Stimulated activated CD8-positive, alpha-beta memory T cell treated with anti-CD3 and anti-CD28 coated beads, Interleukin-4, amount 100 ng/mL, for 4 hours (primary cell): Measurements from ENCODE around the gene ISM2.

Experiments used
- DNase-seq, 2 donors: peaks; one replicate each; pipeline ENCODE4 v3.0.0-alpha.2; 2020; ENCODE audit warnings: low read depth in 2 of 2, low spot score in 1 of 2

Gene ISM2

DNA sequence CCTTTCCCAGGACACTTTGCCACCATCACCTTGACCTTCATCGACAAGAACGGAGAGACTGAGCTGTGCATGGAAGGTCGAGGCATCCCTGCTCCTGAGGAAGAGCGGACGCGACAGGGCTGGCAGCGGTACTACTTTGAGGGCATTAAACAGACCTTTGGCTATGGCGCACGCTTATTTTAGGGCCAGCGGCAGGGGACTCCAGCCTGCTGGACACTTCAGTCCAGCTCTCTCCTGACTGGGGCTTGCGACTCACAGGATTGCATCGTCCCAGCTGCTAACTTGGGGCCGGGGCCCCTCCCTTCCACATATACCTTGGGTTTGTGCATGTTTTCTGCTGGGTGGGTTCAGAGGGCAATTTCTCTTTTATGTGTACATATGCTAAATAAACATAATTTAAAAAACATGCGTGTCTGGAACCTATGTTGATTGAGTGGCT lies 29.5 kb downstream of the ISM2 start:
- DNase-seq, result no peak

GRCh38 chr14:77467801-77468200 lies 30.8 kb downstream of the ISM2 start:
- DNase-seq, result no peak

DNA sequence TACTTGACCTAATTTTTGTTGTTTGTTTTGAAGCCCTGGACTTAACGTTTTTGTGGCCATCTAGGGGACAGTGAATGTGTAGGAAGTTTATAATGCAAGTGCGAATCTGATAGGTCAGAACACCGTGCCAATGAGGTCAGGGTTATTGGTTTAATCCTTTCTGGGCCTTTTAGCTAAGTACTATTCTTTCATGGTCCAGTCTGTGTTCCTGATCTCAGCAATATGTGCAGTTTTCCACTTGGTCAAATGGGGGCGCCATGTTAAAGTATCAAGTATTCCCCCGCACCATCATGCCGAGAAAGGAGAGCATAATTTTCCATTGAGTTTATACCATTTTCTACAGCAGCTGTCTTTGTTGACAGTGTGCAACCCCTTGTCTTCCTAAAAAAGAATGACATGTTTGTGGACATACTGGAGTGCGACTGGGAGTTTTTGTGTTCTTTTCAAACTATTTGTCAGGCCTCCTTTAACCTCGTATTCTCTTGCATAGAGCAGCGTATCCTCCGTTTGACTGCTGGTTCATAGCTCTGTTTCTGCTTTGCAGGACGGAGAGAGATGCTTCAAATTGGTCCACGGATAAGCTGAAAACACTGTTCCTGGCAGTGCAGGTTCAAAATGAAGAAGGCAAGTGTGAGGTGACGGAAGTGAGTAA lies 39.4 kb downstream of the ISM2 start:
- DNase-seq, result peak in 1 of 2 donors; percentile 24

DNA sequence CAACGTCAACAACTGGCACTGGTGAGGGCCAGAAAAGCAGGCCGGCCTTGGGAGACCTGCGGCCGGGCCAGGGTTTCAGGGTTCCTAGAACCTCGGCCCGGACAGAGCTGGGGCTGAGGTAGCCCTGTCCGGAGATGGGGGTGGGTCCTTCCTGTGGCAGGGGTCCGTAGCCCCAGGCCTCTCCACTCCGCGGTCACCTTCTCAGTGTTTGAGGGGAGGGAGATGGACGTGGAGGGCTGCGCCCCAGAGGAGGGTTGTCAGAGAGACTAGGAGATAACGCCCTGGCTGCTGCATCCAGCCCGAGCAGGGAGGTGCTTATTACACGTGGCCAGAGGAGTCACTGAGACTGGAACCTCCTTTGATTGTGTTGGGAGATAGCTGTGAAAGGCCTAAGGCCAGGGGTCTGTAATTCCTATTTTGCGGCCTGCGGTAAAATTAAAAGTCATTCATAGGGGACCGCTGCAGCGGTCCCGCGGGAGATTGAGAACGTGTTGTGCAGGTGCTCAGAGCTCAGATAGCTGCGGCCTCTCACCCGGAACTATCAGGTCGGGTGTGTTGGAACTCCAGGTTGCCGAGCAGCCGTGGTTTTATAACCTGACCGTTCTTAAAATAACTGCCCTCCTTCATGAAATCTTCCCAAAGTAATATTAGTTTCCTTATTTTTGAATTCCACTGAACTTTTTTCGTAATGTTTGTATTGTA lies 40.2 kb downstream of the ISM2 start:
- DNase-seq, result peak in 1 of 2 donors; percentile 9

- peak; percentile 85 to 89 for DNase-seq
These were observed 40.9 kb downstream of the ISM2 start, which contains the start of the genes AHSA1 and VIPAS39 for GRCh38 chr14:77457522-77458248. Gene AHSA1 (plus strand): TSS chr14:77458093. CDS start chr14:77458190, 97 bp downstream. Gene VIPAS39 (minus strand): TSS chr14:77457601. CDS start chr14:77454102, 3,499 bp downstream.

- DNase-seq, result no peak
These were observed 41.5 kb downstream of the ISM2 start for GRCh38 chr14:77457115-77457521.

DNA sequence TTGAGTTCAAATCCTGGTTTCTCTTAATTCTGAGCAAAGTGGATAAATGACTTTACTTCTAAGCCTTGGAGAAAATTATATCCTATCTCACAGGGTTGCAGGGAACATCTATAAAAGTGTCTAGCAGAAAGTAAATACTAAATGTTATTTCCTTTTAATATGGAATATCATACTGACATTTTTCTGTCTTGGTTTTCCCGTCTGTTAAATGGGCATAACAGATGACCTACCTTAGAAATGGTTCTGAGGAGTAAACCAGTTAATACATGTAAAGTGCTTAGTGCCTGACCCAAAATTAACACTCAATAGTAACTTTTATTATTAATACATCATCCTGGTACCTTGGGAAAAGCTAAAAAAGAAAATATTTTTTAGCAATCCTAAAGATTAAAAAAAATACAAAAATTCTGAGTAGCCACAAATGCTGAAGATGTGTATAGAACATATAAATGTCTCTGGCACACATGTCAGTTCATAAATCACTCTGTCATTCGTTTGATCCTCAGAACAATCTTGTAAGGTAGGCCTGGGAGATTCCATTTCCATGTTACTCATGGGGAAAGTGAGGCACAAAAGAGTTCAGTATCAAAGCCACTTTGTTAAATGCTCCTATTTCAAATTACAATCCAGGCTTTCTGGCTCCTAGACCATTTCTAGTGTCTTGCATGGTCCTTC lies 42.5 kb downstream of the ISM2 start:
- DNase-seq, result no peak

DNA sequence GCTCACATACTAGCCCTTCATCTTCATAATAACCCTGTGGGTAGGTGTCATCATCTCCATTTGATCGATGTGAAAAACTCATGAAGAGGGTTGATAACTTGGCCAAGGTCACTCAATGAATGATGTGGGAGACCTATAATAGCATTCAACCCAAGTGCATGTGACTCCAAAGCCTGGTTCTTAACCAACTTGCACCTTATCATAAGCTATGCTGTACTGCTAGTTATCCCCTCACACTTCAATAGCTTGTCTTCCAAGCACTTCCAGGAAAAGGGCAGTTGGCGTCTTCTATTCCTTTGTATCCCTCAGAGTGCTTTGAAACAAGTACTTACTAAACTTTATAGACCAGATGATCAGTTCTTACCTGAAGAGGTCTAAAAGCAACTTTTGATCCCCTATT lies 56.4 kb downstream of the ISM2 start:
- DNase-seq, result no peak

- no peak for DNase-seq
These were observed 58.8 kb downstream of the ISM2 start for GRCh38 chr14:77439861-77440260.

- DNase-seq, result no peak
These were observed 60.0 kb downstream of the ISM2 start for GRCh38 chr14:77438596-77438995.

- no peak for DNase-seq
These were observed 62.6 kb downstream of the ISM2 start for GRCh38 chr14:77436042-77436441.

DNA sequence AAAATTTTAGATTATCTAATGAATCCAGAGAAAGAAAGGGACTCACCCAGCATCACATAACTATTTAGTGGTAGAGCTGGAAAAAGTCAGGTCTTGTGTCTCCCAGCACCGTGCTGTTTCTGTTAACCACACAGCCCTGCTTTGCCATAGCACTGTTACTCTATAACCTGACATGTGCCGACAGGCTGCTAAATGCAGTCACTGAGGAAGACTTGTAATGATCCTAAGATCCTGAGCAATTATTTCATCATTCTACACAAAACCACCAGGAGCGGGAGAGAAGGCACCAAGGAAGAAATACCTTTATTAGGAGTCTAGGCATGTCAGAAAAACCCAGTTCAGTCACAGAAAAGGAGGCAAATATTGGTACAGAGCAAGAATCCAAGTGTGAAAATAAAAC lies 72.2 kb downstream of the ISM2 start:
- no peak for DNase-seq

DNA sequence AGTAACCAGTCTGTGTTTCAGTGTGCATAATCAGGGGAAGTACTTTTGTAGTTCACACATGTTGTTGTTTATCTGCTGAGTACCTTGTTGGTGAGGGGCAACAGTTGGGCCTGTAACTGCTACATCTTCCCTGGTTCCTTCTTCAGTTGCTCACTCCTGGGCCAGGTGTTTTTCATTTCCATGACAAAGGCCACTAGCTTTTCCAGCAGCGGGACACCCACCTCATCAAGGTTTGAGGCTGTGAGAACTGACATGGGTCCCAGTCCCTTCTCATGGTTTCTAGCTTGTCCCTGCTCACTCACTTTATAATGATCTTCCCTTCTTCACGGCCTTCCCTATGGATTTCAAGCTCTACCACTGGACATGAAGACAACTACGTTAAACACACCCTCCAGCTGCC lies 73.8 kb downstream of the ISM2 start:
- DNase-seq, result no peak
